Measurements from ENCODE around the gene LRRC2. TPM values are rescaled to one million over a fixed set of nuclear protein-coding genes. Genes with fewer than 3 reads are reported as not detected.
"Not testable (repeated sequence)": the region's sequence is repeated elsewhere in the genome, so short reads cannot be mapped to it uniquely, and the experiment has no call there.

Gene LRRC2
- total and polyA plus RNA-seq, 2 of the 13 experiments (the other 11 are each of a cell fraction or from before 2014, with no cell fraction given): 0.27 to 0.58 TPM

- no peak for FAIRE-seq
- no peaks in the 10 kb centered on the region for H3K4me1 ChIP-seq (ENCODE audit: insufficient read depth, low read length)
- WGBS (ENCODE audit: low lambda C conversion rate): 24% methylated on average over 1 of the region's 1 CpG
- no peak for ATAC-seq
- no peak overlapping the region for H3K27ac ChIP-seq (ENCODE audit: extremely low read length, insufficient read depth, low read length)
- ChIA-PET POLR2A (interaction anchor here (0.7 kb wide), 1 partner anchor 8 kb away, joined by 3 read pairs; no protein-coding TSS in a partner anchor), CTCF (ENCODE audit: low intra/inter-chr PET ratio, low total read pairs) (no interaction called here)
- no peaks in the 10 kb centered on the region for H4K20me1 ChIP-seq (ENCODE audit: insufficient read depth, low read length)
- no peaks in the 10 kb centered on the region for H3K36me3 ChIP-seq (replicated peaks in 1 of 2; ENCODE audit: control insufficient read depth in 1 of 2, insufficient read depth in 2 of 2, low read length in 2 of 2)
- no peak overlapping the region for H3K4me2 ChIP-seq (ENCODE audit: low read depth, low read length)
- H3K9me3 ChIP-seq (ENCODE audit: low read length): no peaks in the 10 kb centered on the region
- H3K27me3 ChIP-seq (ENCODE audit: control insufficient read depth in 1 of 2, insufficient read depth in 2 of 2, low read length in 2 of 2): no peaks in the 10 kb centered on the region; a peak in 1 of 5 replicates
- in situ Hi-C loops (cut with HindIII; ENCODE audit: extremely low pct_ligation_motif_present, low pct_unique_long_range_greater_than_20kb) (no loop called here), intact Hi-C loops (cut with micrococcal nuclease; ENCODE audit: unreplicated experiment) (no loop called here)
- no peak overlapping the region for H3K4me3 ChIP-seq (replicated peaks in 1 of 3; ENCODE audit: insufficient read depth in 1 of 3, low read depth in 2 of 3, low read length in 3 of 3)
- TF ChIP-seq HOXD1 (CRISPR knock-in tag; IDR thresholded peaks at IDR 0.05): no peak
- no peak for TF ChIP-seq SALL2 (CRISPR knock-in tag; IDR thresholded peaks at IDR 0.05)
- BruUV-seq (replicated peaks): no TSS peak
- no peak overlapping the region for H2AFZ ChIP-seq (ENCODE audit: low read length)
- no peaks in the 10 kb centered on the region for H3K79me2 ChIP-seq (ENCODE audit: insufficient read depth, low read length)
- H3K9ac ChIP-seq (ENCODE audit: insufficient read depth, low read depth, low read length): no peak overlapping the region
- no peak for DNase-seq (ENCODE audit: low spot score)
These were observed 16.1 kb downstream of the LRRC2 start for GRCh38 chr3:46549989-46550388.

GRCh38 chr3:46549408-46549904, 16.6 kb downstream of the LRRC2 start:
- intact Hi-C loops (cut with micrococcal nuclease; ENCODE audit: unreplicated experiment): no loop called here

DNA sequence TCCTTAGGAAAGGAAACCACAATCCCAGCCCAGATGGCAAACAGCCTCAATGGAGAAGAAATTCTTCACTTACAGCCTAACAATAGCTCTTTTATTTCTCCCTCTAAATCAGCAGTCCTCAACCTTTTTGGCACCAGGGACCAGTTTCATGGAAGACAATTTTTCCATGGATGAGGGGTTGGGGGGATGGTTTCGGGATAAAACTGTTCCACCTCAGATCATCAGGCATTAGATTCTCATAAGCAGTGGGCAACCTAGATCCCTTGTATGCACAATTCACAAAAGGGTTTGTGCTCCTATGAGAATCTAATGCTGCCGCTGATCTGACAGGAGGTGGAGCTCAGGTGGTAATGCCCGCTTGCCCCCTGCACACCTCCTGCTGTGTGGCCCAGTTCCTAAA, 17.5 kb downstream of the LRRC2 start:
- in situ Hi-C loops (cut with HindIII; ENCODE audit: extremely low pct_ligation_motif_present, low pct_unique_long_range_greater_than_20kb); intact Hi-C loops (cut with micrococcal nuclease; ENCODE audit: unreplicated experiment); H3K4me1 ChIP-seq (ENCODE audit: insufficient read depth, low read length); H3K27ac ChIP-seq (ENCODE audit: extremely low read length, insufficient read depth, low read length); H3K79me2 ChIP-seq (ENCODE audit: insufficient read depth, low read length); ATAC-seq; BruUV-seq (replicated peaks); POLR2A ChIA-PET; H3K36me3 ChIP-seq (replicated peaks in 1 of 2; ENCODE audit: control insufficient read depth in 1 of 2, insufficient read depth in 2 of 2, low read length in 2 of 2); FAIRE-seq; H3K9me3 ChIP-seq (ENCODE audit: low read length); H3K4me3 ChIP-seq (replicated peaks in 1 of 3; ENCODE audit: insufficient read depth in 1 of 3, low read depth in 2 of 3, low read length in 3 of 3); DNase-seq (ENCODE audit: low spot score); H3K27me3 ChIP-seq (ENCODE audit: control insufficient read depth in 1 of 2, insufficient read depth in 2 of 2, low read length in 2 of 2); H2AFZ ChIP-seq (ENCODE audit: low read length); H3K9ac ChIP-seq (ENCODE audit: insufficient read depth, low read depth, low read length); H3K4me2 ChIP-seq (ENCODE audit: low read depth, low read length); CTCF ChIA-PET (ENCODE audit: low intra/inter-chr PET ratio, low total read pairs); H4K20me1 ChIP-seq (ENCODE audit: insufficient read depth, low read length): not testable (repeated sequence)
- 88% methylated on average over 3 of the region's 3 CpGs for WGBS (ENCODE audit: low lambda C conversion rate)

More at GRCh38 chr3:46549408-46549904, 16.6 kb downstream of the LRRC2 start:
- ChIA-PET POLR2A (no interaction called here), CTCF (ENCODE audit: low intra/inter-chr PET ratio, low total read pairs) (no interaction called here)
- FAIRE-seq: no peak
- Histone ChIP-seq H3K36me3 (replicated peaks in 1 of 2; ENCODE audit: control insufficient read depth in 1 of 2, insufficient read depth in 2 of 2, low read length in 2 of 2) (no peaks in the 10 kb centered on the region), H3K4me3 (replicated peaks in 1 of 3; ENCODE audit: insufficient read depth in 1 of 3, low read depth in 2 of 3, low read length in 3 of 3) (no peak overlapping the region), H3K9ac (ENCODE audit: insufficient read depth, low read depth, low read length) (no peak overlapping the region), H3K27me3 (ENCODE audit: control insufficient read depth in 1 of 2, insufficient read depth in 2 of 2, low read length in 2 of 2) (no peaks in the 10 kb centered on the region; a peak in 1 of 5 replicates), H3K9me3 (ENCODE audit: low read length) (no peaks in the 10 kb centered on the region), H3K4me1 (ENCODE audit: insufficient read depth, low read length) (no peaks in the 10 kb centered on the region), H3K27ac (ENCODE audit: extremely low read length, insufficient read depth, low read length) (no peak overlapping the region), H3K79me2 (ENCODE audit: insufficient read depth, low read length) (no peaks in the 10 kb centered on the region), H4K20me1 (ENCODE audit: insufficient read depth, low read length) (no peaks in the 10 kb centered on the region), H3K4me2 (ENCODE audit: low read depth, low read length) (no peak overlapping the region), H2AFZ (ENCODE audit: low read length) (no peak overlapping the region)
- 53% methylated on average over 4 of the region's 4 CpGs for WGBS (ENCODE audit: low lambda C conversion rate)
- TF ChIP-seq HNF4G (IDR thresholded peaks at IDR 0.05; ENCODE audit: borderline replicate concordance, low read depth, low read length) (no peak), HNF4G (CRISPR knock-in tag; IDR thresholded peaks at IDR 0.05; ENCODE audit: borderline replicate concordance, low read depth) (no peak), ZNF446 (CRISPR knock-in tag; IDR thresholded peaks at IDR 0.05) (no peak), SIX4 (CRISPR knock-in tag; IDR thresholded peaks at IDR 0.05) (no peak), ZNF383 (CRISPR knock-in tag; IDR thresholded peaks at IDR 0.05; ENCODE audit: borderline replicate concordance) (no peak), MIER3 (CRISPR knock-in tag; IDR thresholded peaks at IDR 0.05; ENCODE audit: borderline replicate concordance) (no peak), SATB2 (CRISPR knock-in tag; IDR thresholded peaks at IDR 0.05) (no peak), EP300 (IDR thresholded peaks at IDR 0.05; ENCODE audit: low read depth in 2 of 2, low read length in 2 of 2) (no peak), EP300 (CRISPR knock-in tag; IDR thresholded peaks at IDR 0.05; ENCODE audit: borderline replicate concordance) (no peak), RARG (CRISPR knock-in tag; IDR thresholded peaks at IDR 0.05; ENCODE audit: low read depth) (no peak), ZNF530 (CRISPR knock-in tag; IDR thresholded peaks at IDR 0.05; ENCODE audit: low read depth) (no peak)
- BruUV-seq (replicated peaks): no TSS peak
- in situ Hi-C loops (cut with HindIII; ENCODE audit: extremely low pct_ligation_motif_present, low pct_unique_long_range_greater_than_20kb): no loop called here
- ATAC-seq: no peak
- DNase-seq (ENCODE audit: low spot score): no peak

Data from HepG2 (cell line).